GM21737 (cell line): ENCODE measurements around the gene B3GALNT2.

Experiments used
- ATAC-seq: cut with Tn5 transposase; IDR thresholded peaks from one replicate; pipeline ENCODE4 v1.9.1; 2021; ENCODE audit warnings: mild to moderate bottlenecking, moderate library complexity; ENCODE audit not compliant: unreplicated experiment

B3GALNT2 gene

GRCh38 chr1:235411489-235412486 lies 92.5 kb downstream of the B3GALNT2 start:
- no peak for ATAC-seq

GRCh38 chr1:235410467-235410866 lies 93.8 kb downstream of the B3GALNT2 start:
- ATAC-seq: no peak

DNA sequence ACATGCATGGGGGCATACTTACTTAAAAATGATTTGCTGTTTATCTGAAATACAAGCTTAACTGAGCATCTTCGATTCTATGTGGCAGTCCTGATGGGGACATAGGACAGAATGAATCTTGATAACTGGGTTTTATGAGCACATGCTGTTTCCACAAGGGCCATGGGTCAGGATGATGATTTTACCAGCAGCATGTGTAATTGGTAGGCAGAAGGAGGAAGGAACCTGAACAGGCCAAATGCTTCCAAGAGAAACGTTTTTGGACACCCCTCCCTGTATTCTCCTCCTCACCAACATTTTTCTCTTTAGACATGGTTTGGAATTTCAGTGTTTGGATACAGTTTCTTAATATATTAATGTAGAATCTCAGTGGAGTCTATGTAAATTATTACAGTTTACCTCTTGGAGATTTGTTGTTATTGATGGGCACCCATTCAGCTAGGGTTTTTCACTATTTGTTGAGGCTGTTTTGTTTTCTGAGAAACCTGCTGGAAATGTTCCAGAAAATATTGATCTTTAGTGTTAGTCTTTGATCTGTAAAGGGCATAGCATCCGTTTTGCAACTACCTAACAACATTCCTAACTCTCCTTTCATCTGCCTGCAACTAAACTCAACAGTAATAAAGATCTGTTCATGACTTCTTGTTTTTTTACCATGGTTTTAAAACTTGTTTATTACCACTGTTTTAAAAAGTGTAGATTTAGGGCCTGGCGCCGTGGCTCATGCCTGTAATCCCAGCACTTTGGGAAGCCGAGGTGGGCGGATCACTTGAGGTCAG lies 95.0 kb downstream of the B3GALNT2 start:
- ATAC-seq: no peak

DNA sequence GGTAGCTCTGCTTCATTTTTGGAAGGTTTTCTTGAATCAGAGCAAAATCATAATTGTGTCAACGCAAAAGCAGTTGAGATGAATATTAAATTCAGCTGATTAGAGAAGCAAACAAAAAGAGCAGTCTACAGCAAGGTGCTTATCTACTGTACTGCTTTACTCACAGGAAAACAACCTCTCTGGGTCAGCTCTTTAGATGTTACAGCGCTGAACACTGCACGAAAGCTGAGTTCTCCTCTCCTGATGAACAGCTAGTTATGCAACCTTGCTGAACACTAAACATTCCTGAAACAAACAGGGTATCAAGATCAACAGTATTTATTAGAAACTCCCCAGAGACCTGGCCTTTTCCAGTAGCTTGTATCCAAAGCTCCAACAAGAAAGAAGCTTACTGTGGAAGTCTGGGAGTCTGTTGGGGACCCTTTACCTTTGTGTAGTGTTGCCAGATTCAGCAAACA lies 95.7 kb downstream of the B3GALNT2 start:
- no peak for ATAC-seq

GRCh38 chr1:235407419-235407818 lies 96.8 kb downstream of the B3GALNT2 start:
- no peak for ATAC-seq

- ATAC-seq: no peak
Measured at GRCh38 chr1:235404190-235404589, 100.1 kb downstream of the B3GALNT2 start.

DNA sequence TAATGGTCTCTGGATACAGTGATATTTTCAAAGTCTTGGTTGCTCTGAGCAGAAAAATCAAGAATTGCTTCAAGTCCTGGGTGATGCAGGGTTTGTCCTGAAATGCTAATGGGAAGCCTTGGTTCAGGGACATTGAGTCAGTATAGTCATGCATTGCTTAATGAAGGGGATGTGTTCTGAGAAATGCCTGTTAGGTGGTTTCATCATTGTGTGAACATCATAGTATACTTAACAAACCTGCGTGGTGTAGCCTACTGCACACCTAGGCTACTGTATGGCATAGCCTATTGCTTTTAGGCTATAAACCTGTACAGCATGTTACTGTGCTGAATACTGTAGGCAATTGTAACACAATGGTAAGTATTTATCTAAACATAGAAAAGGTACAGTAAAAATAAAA lies 100.7 kb downstream of the B3GALNT2 start:
- ATAC-seq: no peak

DNA sequence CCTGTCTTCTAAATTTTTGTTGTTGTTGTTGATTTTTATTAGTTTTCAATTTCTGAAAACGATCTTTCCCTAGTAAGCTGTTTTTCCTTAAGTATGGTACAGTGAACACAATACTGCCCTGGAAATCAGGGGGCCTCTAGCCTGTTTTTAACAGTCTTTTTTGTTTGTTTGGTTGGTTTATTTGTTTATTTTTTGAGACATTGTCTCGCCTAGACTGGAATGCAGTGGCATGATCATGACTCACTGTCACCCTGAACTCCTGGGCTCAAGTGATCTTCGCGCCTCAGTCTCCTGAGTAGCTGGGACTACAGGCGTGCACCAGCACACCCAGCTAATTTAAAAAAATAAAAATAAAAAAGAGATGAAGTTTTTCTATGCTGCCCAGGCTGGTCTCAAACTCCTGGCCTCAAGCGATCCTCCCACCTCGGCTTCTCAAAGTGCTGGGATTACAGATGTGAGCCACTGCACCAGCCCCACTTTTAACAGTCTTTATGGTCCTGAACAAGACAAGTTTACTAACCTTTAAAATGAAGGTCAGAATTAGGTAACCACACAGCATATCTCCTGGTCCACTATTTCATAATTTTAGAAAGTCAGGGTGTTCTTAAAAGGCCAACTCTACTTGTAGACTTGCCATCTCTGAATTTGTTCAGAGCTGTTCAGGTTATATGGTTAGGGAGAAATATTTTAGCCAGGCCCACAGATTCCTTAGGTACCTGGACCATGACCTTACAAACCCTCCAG lies 101.6 kb downstream of the B3GALNT2 start:
- no peak for ATAC-seq

- no peak for ATAC-seq
Measured at GRCh38 chr1:235401251-235401650, 103.0 kb downstream of the B3GALNT2 start.
